Liver (tissue), 9 donors: ENCODE results near the gene CRYL1. TPM values are rescaled to one million over a fixed set of nuclear protein-coding genes. Genes with fewer than 3 reads are reported as not detected.

Experiments used
- DNase-seq: peaks from one replicate; pipeline ENCODE4 v3.0.0-alpha.2; 2017; ENCODE audit warnings: low spot score
- H3K27ac ChIP-seq, 2 donors: one replicate each; pipeline ENCODE4 v1.7.0; 2013; ENCODE audit warnings: inconsistent platforms in 2 of 2, low read length in 2 of 2, control low read depth in 1 of 2, low read depth in 1 of 2, mild to moderate bottlenecking in 1 of 2
- H3K27me3 ChIP-seq, 4 donors: one replicate each; pipeline versions ENCODE4 v1.6.1 to v1.7.0; 2013; ENCODE audit warnings: low read length in 3 of 4, inconsistent platforms in 1 of 4, mild to moderate bottlenecking in 1 of 4, moderate library complexity in 1 of 4; ENCODE audit not compliant: control insufficient read depth in 4 of 4, insufficient read depth in 4 of 4
- H3K36me3 ChIP-seq, 4 donors: one replicate each; pipeline versions ENCODE4 v1.6.1 to v1.7.0; 2013; ENCODE audit warnings: low read length in 3 of 4, mild to moderate bottlenecking in 3 of 4, low read depth in 1 of 4, moderate library complexity in 1 of 4; ENCODE audit not compliant: control insufficient read depth in 4 of 4, insufficient read depth in 3 of 4
- H3K4me1 ChIP-seq, 4 donors: one replicate each; pipeline versions ENCODE4 v1.6.1 to v1.7.0; 2013; ENCODE audit warnings: low read length in 3 of 4, mild to moderate bottlenecking in 3 of 4, moderate library complexity in 1 of 4; ENCODE audit not compliant: control insufficient read depth in 4 of 4, insufficient read depth in 4 of 4
- H3K4me3 ChIP-seq, 3 donors: one replicate each; pipeline versions ENCODE4 v1.6.1 to v1.7.0; 2013; ENCODE audit warnings: low read length in 3 of 3, control low read depth in 1 of 3, low read depth in 1 of 3, mild to moderate bottlenecking in 1 of 3
- H3K9ac ChIP-seq, 2 donors: one replicate each; pipeline ENCODE4 v1.7.0; 2013; ENCODE audit warnings: low read length in 2 of 2, mild to moderate bottlenecking in 2 of 2, moderate library complexity in 2 of 2, control low read depth in 1 of 2, low read depth in 1 of 2
- H3K9me3 ChIP-seq, 4 donors: one replicate each; pipeline versions ENCODE4 v1.6.1 to v1.7.0; 2013; ENCODE audit warnings: low read length in 3 of 4; ENCODE audit not compliant: control insufficient read depth in 4 of 4
- ATF3 ChIP-seq: IDR thresholded peaks from 2 replicates; pipeline ENCODE4 v1.6.1; 2016; ENCODE audit warnings: antibody characterized with exemption
- EGR1 ChIP-seq, 2 donors: IDR thresholded peaks; 2 replicates each; pipeline ENCODE4 v1.6.1; 2016 to 2018; ENCODE audit warnings: antibody characterized with exemption in 2 of 2, low read depth in 2 of 2
- FOXA1 ChIP-seq: IDR thresholded peaks from 2 replicates; pipeline ENCODE4 v1.6.1; 2016; ENCODE audit warnings: antibody characterized with exemption
- FOXA2 ChIP-seq: IDR thresholded peaks from 2 replicates; pipeline ENCODE4 v1.6.1; 2016; ENCODE audit warnings: antibody characterized with exemption
- GABPA ChIP-seq, 2 donors: IDR thresholded peaks in 1 of 2; conservative IDR thresholded peaks in 1 of 2; 2 replicates each; pipeline ENCODE4 v1.6.1; 2016; ENCODE audit warnings: antibody characterized with exemption in 2 of 2, mild to moderate bottlenecking in 1 of 2, moderate library complexity in 1 of 2
- HNF4A ChIP-seq, 2 donors: conservative IDR thresholded peaks; 2 replicates each; pipeline ENCODE4 v1.6.1; 2016; ENCODE audit warnings: antibody characterized with exemption in 2 of 2, mild to moderate bottlenecking in 2 of 2
- HNF4G ChIP-seq: IDR thresholded peaks from 2 replicates; pipeline ENCODE4 v1.6.1; 2016; ENCODE audit warnings: antibody characterized with exemption
- JUND ChIP-seq, 2 donors: IDR thresholded peaks; 2 replicates each; pipeline ENCODE4 v1.6.1; 2016; ENCODE audit warnings: antibody characterized with exemption in 2 of 2
- NR2F2 ChIP-seq: IDR thresholded peaks from 2 replicates; pipeline ENCODE4 v1.6.1; 2016; ENCODE audit warnings: antibody characterized with exemption
- RAD21 ChIP-seq, 2 donors: IDR thresholded peaks; 2 replicates each; pipeline ENCODE4 v1.6.1; 2016; ENCODE audit warnings: antibody characterized with exemption in 2 of 2, mild to moderate bottlenecking in 2 of 2
- RXRA ChIP-seq, 2 donors: IDR thresholded peaks; 2 replicates each; pipeline ENCODE4 v1.6.1; 2017 to 2018; ENCODE audit warnings: antibody characterized with exemption in 2 of 2, mild to moderate bottlenecking in 1 of 2
- SP1 ChIP-seq: IDR thresholded peaks from 2 replicates; pipeline ENCODE4 v1.6.1; 2018; ENCODE audit warnings: antibody characterized with exemption, mild to moderate bottlenecking
- TAF1 ChIP-seq: conservative IDR thresholded peaks from 2 replicates; pipeline ENCODE4 v1.6.1; 2016; ENCODE audit warnings: antibody characterized with exemption, mild to moderate bottlenecking
- YY1 ChIP-seq: IDR thresholded peaks from 2 replicates; pipeline ENCODE4 v1.6.1; 2016; ENCODE audit warnings: antibody characterized with exemption, mild to moderate bottlenecking
- WGBS: extraction: QIAGEN DNeasy Blood & Tissue Kit; methylation state at CpG from one replicate; pipeline ENCODE4 v1.1.7; 2013; 5-methylcytosine and 5-hydroxymethylcytosine counted together
- polyA plus RNA-seq, 2 donors: library from polyadenylated mRNA; stranded (reverse) in 1 of 2; unstranded in 1 of 2; fragments of 200-250 nt in 1 of 2; fragments of >200 nt in 1 of 2; fragmentation: Nextera tagmentation in 1 of 2; extraction: Ambion mirVana in 1 of 2; gene quantifications; one replicate each; pipeline versions ENCODE4 v1.2.1 to v1.2.3, GENCODE V29; 2013 to 2015
- total RNA-seq, 2 donors: library from RNA; depleted of rRNA; stranded (reverse); fragments of >200 nt; gene quantifications; one replicate each; pipeline ENCODE4 v1.2.3, GENCODE V29; 2014
- TF ChIP-seq, protein P1 (sequence below): IDR thresholded peaks from 2 replicates; pipeline ENCODE4 v1.6.1; 2016; ENCODE audit warnings: antibody characterized with exemption
- TF ChIP-seq, protein P2 (sequence below): fragments of 150-350 bp; IDR thresholded peaks from 2 replicates; pipeline ENCODE4 v1.5.1; 2017; ENCODE audit warnings: improper control_type of control experiment, low read depth, low read length; ENCODE audit not compliant: missing input control
- TF ChIP-seq, protein P3 (sequence below): IDR thresholded peaks from 2 replicates; pipeline ENCODE4 v1.6.1; 2016; ENCODE audit warnings: antibody characterized with exemption, mild to moderate bottlenecking
- donor health status: healthy.
- donor health status: healthy.
- donor health status: healthy.
- donor health status: healthy.
- donor health status: healthy.

The CRYL1 gene
- total and polyA plus RNA-seq, 4 donors = 87.8 to 179 (median 168) TPM

- Histone ChIP-seq H3K4me3 (no peak overlapping the region), H3K9ac (no peak overlapping the region), H3K27ac (no peak overlapping the region), H3K36me3 (peaks cover 12 to 17% (median 13%) of the 10 kb centered on the region in 4 donors), H3K27me3 (no peaks in the 10 kb centered on the region), H3K9me3 (no peaks in the 10 kb centered on the region), H3K4me1 (peaks cover 0 to 9% (median 2%) of the 10 kb centered on the region in 4 donors)
- DNase-seq = no peak
- TF ChIP-seq ATF3 = no peak
- TF ChIP-seq, protein P1, sequence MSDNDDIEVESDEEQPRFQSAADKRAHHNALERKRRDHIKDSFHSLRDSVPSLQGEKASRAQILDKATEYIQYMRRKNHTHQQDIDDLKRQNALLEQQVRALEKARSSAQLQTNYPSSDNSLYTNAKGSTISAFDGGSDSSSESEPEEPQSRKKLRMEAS = no peak
- TF ChIP-seq FOXA1 = no peak
- TF ChIP-seq RAD21 (IDR thresholded peaks at IDR 0.05) = no peak
- no peak for TF ChIP-seq JUND (IDR thresholded peaks at IDR 0.05)
- TF ChIP-seq, protein P2, sequence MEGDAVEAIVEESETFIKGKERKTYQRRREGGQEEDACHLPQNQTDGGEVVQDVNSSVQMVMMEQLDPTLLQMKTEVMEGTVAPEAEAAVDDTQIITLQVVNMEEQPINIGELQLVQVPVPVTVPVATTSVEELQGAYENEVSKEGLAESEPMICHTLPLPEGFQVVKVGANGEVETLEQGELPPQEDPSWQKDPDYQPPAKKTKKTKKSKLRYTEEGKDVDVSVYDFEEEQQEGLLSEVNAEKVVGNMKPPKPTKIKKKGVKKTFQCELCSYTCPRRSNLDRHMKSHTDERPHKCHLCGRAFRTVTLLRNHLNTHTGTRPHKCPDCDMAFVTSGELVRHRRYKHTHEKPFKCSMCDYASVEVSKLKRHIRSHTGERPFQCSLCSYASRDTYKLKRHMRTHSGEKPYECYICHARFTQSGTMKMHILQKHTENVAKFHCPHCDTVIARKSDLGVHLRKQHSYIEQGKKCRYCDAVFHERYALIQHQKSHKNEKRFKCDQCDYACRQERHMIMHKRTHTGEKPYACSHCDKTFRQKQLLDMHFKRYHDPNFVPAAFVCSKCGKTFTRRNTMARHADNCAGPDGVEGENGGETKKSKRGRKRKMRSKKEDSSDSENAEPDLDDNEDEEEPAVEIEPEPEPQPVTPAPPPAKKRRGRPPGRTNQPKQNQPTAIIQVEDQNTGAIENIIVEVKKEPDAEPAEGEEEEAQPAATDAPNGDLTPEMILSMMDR = no peak
- TF ChIP-seq, protein P3, sequence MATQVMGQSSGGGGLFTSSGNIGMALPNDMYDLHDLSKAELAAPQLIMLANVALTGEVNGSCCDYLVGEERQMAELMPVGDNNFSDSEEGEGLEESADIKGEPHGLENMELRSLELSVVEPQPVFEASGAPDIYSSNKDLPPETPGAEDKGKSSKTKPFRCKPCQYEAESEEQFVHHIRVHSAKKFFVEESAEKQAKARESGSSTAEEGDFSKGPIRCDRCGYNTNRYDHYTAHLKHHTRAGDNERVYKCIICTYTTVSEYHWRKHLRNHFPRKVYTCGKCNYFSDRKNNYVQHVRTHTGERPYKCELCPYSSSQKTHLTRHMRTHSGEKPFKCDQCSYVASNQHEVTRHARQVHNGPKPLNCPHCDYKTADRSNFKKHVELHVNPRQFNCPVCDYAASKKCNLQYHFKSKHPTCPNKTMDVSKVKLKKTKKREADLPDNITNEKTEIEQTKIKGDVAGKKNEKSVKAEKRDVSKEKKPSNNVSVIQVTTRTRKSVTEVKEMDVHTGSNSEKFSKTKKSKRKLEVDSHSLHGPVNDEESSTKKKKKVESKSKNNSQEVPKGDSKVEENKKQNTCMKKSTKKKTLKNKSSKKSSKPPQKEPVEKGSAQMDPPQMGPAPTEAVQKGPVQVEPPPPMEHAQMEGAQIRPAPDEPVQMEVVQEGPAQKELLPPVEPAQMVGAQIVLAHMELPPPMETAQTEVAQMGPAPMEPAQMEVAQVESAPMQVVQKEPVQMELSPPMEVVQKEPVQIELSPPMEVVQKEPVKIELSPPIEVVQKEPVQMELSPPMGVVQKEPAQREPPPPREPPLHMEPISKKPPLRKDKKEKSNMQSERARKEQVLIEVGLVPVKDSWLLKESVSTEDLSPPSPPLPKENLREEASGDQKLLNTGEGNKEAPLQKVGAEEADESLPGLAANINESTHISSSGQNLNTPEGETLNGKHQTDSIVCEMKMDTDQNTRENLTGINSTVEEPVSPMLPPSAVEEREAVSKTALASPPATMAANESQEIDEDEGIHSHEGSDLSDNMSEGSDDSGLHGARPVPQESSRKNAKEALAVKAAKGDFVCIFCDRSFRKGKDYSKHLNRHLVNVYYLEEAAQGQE = no peak
- no peak for TF ChIP-seq YY1
- no peak for TF ChIP-seq FOXA2
- TF ChIP-seq NR2F2 = no peak
- TF ChIP-seq HNF4G = no peak
- no peak for TF ChIP-seq RXRA (IDR thresholded peaks at IDR 0.05)
- TF ChIP-seq TAF1 = no peak
- TF ChIP-seq SP1 = no peak
- TF ChIP-seq HNF4A (conservative IDR thresholded peaks at IDR 0.05) = no peak
- TF ChIP-seq EGR1 (IDR thresholded peaks at IDR 0.05; ENCODE audit: low read depth in 2 of 2) = no peak
- no peak for TF ChIP-seq GABPA (IDR thresholded peaks at IDR 0.05 in 1 of 2, conservative IDR thresholded peaks at IDR 0.05 in 1 of 2)
- 93% methylated on average over 4 of the region's 4 CpGs for WGBS
These were observed 36.4 kb downstream of the CRYL1 start for GRCh38 chr13:20489185-20489820.

DNA sequence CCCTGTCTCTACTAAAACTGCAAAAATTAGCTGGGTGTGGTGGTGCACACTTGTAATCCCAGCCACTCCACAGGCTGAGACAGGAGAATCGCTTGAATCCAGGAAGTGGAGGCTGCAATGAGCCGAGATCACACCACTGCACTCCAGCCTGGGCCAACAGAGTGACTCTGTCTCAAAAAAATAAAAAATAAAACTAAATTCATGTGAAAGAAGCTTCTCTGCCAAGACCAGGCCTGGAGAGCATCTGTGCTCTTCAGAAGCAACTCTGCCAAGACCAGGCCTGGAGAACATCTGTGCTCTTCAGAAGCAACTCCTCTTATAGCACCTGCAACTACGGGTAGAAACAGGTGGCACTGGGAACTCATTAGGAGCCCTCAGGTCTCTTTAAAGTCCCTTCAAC lies 37.7 kb downstream of the CRYL1 start:
- Histone ChIP-seq H3K9ac (no peak overlapping the region), H3K4me1 (peaks cover 0 to 9% (median 2%) of the 10 kb centered on the region in 4 donors), H3K4me3 (no peak overlapping the region), H3K36me3 (peaks cover 12 to 17% (median 13%) of the 10 kb centered on the region in 4 donors), H3K9me3 (no peaks in the 10 kb centered on the region), H3K27ac (no peak overlapping the region), H3K27me3 (no peaks in the 10 kb centered on the region)
- TF ChIP-seq, protein P2 = no peak
- TF ChIP-seq NR2F2 (no peak), HNF4A (conservative IDR thresholded peaks at IDR 0.05) (no peak), EGR1 (IDR thresholded peaks at IDR 0.05; ENCODE audit: low read depth in 2 of 2) (no peak), SP1 (no peak), GABPA (IDR thresholded peaks at IDR 0.05 in 1 of 2, conservative IDR thresholded peaks at IDR 0.05 in 1 of 2) (no peak)
- 85% methylated on average over 3 of the region's 3 CpGs for WGBS
- DNase-seq = no peak
